ENCODE data around the gene MARCHF9. TPM values are rescaled to one million over a fixed set of nuclear protein-coding genes. Genes with fewer than 3 reads are reported as not detected.

Gene MARCHF9
- total RNA-seq, 6 experiments from 2014 or later, result 2.1 to 3.9 (median 3.3) TPM

- no peak overlapping the region for H3K27ac ChIP-seq
- no peak for ATAC-seq
- peaks cover 4 to 9% of the 10 kb centered on the region in 2 donors for H3K27me3 ChIP-seq
Measured at GRCh38 chr12:57760347-57760982, 5.6 kb downstream of the MARCHF9 start.

GRCh38 chr12:57761391-57761998 lies 6.6 kb downstream of the MARCHF9 start:
- ATAC-seq, result no peak
- no peak overlapping the region for H3K4me3 ChIP-seq
- 75% methylated on average over 4 of the region's 4 CpGs for WGBS (ENCODE audit: insufficient coverage, low coverage, low lambda C conversion rate, missing lambda C conversion rate)
- peaks cover 0 to 19% (median 0%) of the 10 kb centered on the region in 4 donors for H3K4me1 ChIP-seq
- H3K27me3 ChIP-seq, result peaks cover 4 to 9% of the 10 kb centered on the region in 2 donors
- no peaks in the 10 kb centered on the region for H3K36me3 ChIP-seq
- H3K9me3 ChIP-seq, result no peaks in the 10 kb centered on the region
- no peak for DNase-seq
- H3K27ac ChIP-seq, result no peak overlapping the region
- no peak for TF ChIP-seq POLR2A (IDR thresholded peaks at IDR 0.05)
- TF ChIP-seq, protein P1, sequence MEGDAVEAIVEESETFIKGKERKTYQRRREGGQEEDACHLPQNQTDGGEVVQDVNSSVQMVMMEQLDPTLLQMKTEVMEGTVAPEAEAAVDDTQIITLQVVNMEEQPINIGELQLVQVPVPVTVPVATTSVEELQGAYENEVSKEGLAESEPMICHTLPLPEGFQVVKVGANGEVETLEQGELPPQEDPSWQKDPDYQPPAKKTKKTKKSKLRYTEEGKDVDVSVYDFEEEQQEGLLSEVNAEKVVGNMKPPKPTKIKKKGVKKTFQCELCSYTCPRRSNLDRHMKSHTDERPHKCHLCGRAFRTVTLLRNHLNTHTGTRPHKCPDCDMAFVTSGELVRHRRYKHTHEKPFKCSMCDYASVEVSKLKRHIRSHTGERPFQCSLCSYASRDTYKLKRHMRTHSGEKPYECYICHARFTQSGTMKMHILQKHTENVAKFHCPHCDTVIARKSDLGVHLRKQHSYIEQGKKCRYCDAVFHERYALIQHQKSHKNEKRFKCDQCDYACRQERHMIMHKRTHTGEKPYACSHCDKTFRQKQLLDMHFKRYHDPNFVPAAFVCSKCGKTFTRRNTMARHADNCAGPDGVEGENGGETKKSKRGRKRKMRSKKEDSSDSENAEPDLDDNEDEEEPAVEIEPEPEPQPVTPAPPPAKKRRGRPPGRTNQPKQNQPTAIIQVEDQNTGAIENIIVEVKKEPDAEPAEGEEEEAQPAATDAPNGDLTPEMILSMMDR (IDR thresholded peaks at IDR 0.05), result no peak
- intact Hi-C loops (cut with DNase I), result no loop called here

More at GRCh38 chr12:57760347-57760982, 5.6 kb downstream of the MARCHF9 start:
- H3K4me3 ChIP-seq, result no peak overlapping the region
- no peak for TF ChIP-seq POLR2A (IDR thresholded peaks at IDR 0.05)
- TF ChIP-seq, protein P1 (IDR thresholded peaks at IDR 0.05), result no peak
- 89% methylated on average over 3 of the region's 3 CpGs for WGBS (ENCODE audit: insufficient coverage, low coverage, low lambda C conversion rate, missing lambda C conversion rate)
- intact Hi-C loops (cut with DNase I), result no loop called here
- H3K4me1 ChIP-seq, result peaks cover 0 to 18% (median 0%) of the 10 kb centered on the region in 4 donors
- no peaks in the 10 kb centered on the region for H3K36me3 ChIP-seq
- no peak for DNase-seq
- no peaks in the 10 kb centered on the region for H3K9me3 ChIP-seq

DNA sequence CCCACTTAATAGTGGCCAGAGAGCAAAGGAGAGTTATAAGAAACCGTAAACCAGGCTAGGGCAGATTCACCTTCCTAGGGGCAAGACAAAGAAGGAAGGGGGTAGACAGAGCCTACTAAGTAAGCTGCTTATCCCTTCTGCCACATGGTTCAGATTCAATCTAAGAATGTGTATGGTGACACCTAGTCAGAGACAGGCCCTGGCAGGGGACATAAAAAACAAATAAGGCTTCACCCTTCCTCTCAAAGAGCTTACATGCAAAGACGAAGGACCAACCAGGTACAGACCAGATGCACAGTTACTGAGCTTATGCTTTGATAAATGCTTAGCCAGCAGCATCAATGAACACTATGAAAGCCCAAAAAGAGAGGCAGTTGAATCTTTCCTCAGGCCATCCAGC lies 7.6 kb downstream of the MARCHF9 start:
- DNase-seq (no peak), ATAC-seq (no peak)
- Histone ChIP-seq H3K27ac (no peak overlapping the region), H3K36me3 (no peaks in the 10 kb centered on the region), H3K4me1 (peaks cover 0 to 16% (median 0%) of the 10 kb centered on the region in 4 donors), H3K27me3 (peaks cover 4 to 9% of the 10 kb centered on the region in 2 donors), H3K9me3 (no peaks in the 10 kb centered on the region), H3K4me3 (no peak overlapping the region)
- intact Hi-C loops (cut with DNase I), result no loop called here
- TF ChIP-seq, protein P1 (IDR thresholded peaks at IDR 0.05), result no peak
- no peak for TF ChIP-seq POLR2A (IDR thresholded peaks at IDR 0.05)
- 83% methylated on average over 2 of the region's 2 CpGs for WGBS (ENCODE audit: insufficient coverage, low coverage, low lambda C conversion rate, missing lambda C conversion rate)

DNA sequence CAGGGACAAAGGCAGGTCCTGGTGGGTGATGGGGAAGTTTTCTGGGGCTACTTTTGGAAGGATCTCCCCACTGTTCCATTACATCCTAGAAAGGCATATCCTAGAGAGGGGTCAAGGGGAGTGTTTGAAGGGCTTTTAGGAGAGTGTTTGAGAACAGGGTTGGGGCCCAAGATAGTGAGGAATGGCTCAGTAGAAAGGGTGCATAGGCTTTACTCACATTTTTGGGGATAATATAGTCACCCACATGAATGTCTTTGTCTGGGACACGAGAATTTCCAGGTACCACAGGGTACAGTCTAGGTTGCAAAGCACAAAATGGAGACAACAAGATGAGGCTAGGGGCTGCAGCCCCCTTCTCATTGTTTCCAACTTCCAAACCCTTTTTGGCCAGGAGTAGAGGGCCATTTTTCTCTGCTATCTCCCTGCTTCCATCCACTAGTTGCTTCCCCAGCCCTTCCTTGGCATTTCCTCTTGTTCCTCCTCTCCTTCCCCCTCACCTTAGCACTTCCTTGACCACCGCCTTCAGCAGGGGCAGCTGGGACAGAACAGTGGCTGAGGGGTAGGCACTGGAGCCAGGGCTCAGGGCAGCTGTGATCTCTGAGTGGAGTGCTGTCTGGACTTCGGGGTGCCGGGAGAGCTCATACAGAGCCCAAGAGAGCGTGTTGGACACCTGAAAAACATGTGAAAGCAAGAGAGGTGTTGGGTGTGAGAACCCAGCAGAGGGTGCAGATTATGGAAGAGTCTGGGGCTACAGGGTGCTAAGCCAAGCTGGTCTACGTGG lies 9.2 kb downstream of the MARCHF9 start:
- Histone ChIP-seq H3K36me3 (no peaks in the 10 kb centered on the region), H3K4me1 (peaks cover 0 to 16% (median 0%) of the 10 kb centered on the region in 4 donors), H3K27ac (no peak overlapping the region), H3K9me3 (no peaks in the 10 kb centered on the region), H3K4me3 (no peak overlapping the region), H3K27me3 (peaks cover 4 to 9% of the 10 kb centered on the region in 2 donors)
- 80% methylated on average over 4 of the region's 6 CpGs for WGBS (ENCODE audit: insufficient coverage, low coverage, low lambda C conversion rate, missing lambda C conversion rate)
- DNase-seq (no peak), ATAC-seq (no peak)
- intact Hi-C loops (cut with DNase I), result no loop called here
- TF ChIP-seq, protein P1 (IDR thresholded peaks at IDR 0.05), result no peak
- TF ChIP-seq POLR2A (IDR thresholded peaks at IDR 0.05), result no peak

Data from right lobe of liver (tissue), 6 donors.